ENCODE measurements around the gene ECT2. TPM values are rescaled to one million over a fixed set of nuclear protein-coding genes. Genes with fewer than 3 reads are reported as not detected.

ECT2 gene
- total RNA-seq, 2 donors from 2014 or later, result 0.99 to 1.8 TPM

DNA sequence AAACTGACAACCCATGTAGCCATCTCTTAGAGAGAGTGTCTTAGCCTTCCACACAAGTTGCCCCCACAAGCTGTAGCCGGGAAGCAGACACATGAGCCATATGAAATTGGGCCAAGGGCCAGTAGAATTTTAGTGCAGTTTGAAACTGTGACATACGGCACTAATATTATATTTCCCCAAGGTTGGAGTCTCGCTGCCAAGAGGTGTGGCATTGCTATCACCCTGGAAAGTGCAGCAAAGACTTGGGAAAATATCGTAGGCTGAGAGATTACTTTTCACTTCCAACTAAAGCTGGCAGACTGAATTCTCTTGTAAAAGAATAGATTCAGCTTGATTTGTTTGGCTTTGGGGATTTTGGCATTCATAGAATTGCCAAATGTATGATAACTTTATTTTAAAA, 89.2 kb downstream of the ECT2 start:
- Histone ChIP-seq H3K36me3 (replicated peaks in 1 of 2; ENCODE audit: insufficient read depth in 1 of 2, low read depth in 2 of 2) (no peaks in the 10 kb centered on the region), H3K27me3 (no peaks in the 10 kb centered on the region), H3K4me1 (peaks cover 4% of the 10 kb centered on the region), H3K27ac (no peak overlapping the region), H3K4me3 (no peak overlapping the region), H3K9me3 (no peaks in the 10 kb centered on the region)
- DNase-seq (peak in 3 of 4 donors; percentile 7 to 20 (median 15)), ATAC-seq (peak; percentile 24)
- 13 to 14% methylated on average over 4 of the region's 4 CpGs for WGBS, 2 donors
- intact Hi-C loops (cut with DNase I), result no loop called here
- TF ChIP-seq, protein P1, sequence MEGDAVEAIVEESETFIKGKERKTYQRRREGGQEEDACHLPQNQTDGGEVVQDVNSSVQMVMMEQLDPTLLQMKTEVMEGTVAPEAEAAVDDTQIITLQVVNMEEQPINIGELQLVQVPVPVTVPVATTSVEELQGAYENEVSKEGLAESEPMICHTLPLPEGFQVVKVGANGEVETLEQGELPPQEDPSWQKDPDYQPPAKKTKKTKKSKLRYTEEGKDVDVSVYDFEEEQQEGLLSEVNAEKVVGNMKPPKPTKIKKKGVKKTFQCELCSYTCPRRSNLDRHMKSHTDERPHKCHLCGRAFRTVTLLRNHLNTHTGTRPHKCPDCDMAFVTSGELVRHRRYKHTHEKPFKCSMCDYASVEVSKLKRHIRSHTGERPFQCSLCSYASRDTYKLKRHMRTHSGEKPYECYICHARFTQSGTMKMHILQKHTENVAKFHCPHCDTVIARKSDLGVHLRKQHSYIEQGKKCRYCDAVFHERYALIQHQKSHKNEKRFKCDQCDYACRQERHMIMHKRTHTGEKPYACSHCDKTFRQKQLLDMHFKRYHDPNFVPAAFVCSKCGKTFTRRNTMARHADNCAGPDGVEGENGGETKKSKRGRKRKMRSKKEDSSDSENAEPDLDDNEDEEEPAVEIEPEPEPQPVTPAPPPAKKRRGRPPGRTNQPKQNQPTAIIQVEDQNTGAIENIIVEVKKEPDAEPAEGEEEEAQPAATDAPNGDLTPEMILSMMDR (IDR thresholded peaks at IDR 0.05), result no peak
- TF ChIP-seq POLR2A (IDR thresholded peaks at IDR 0.05), result no peak

DNA sequence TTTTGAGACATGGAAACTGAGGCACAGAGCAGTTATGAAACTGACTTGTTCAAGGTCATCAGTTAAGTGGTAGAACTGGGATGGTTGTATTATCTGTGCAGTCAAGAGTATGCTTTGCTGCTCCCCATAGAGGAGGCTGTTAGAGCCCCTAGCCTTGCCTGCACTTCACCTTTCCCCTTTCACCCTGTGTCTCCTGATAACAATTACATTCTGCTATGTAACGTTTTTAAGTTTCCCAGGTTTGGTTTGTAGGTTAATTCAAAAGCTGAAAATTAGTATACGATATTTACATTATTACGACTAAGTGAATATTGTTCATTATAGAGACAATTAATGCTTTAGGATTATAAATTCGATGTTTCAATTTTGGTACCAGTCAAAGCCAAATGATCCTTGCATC, 89.9 kb downstream of the ECT2 start:
- H3K4me3 ChIP-seq, result no peak overlapping the region
- WGBS, 2 donors, result 72 to 77% methylated on average over 4 of the region's 4 CpGs

GRCh38 chr3:172840913-172841312, 90.4 kb downstream of the ECT2 start:
- no peak for ATAC-seq

More for the DNA sequence above, 89.9 kb downstream of the ECT2 start:
- TF ChIP-seq POLR2A (IDR thresholded peaks at IDR 0.05), result no peak
- TF ChIP-seq, protein P1 (IDR thresholded peaks at IDR 0.05), result no peak
- Histone ChIP-seq H3K4me1 (peaks cover 4% of the 10 kb centered on the region), H3K9me3 (no peaks in the 10 kb centered on the region), H3K27ac (no peak overlapping the region), H3K27me3 (no peaks in the 10 kb centered on the region), H3K36me3 (replicated peaks in 1 of 2; ENCODE audit: insufficient read depth in 1 of 2, low read depth in 2 of 2) (no peaks in the 10 kb centered on the region)
- intact Hi-C loops (cut with DNase I), result no loop called here
- no peak for ATAC-seq
- DNase-seq, result no peak

DNA sequence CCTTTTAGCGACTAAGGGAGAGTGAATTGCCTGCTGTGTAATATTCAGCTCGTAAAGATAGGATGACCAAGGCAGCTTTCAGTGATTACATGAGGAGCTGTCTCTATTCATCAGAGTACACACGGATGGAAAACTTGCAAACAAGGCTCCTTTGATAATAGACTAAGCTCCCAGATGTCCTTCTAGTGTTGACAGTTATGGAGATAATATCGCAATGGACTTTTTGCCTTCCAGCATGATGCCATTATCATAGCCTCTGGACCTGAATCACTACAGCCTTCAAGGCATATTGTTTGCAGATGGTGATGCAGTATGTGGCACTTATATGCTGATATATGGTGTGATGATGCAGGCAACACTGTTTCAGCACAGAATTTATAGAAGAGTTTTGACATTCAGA, 93.9 kb downstream of the ECT2 start:
- H3K36me3 ChIP-seq (replicated peaks in 1 of 2; ENCODE audit: insufficient read depth in 1 of 2, low read depth in 2 of 2), result no peaks in the 10 kb centered on the region
- no peak for ATAC-seq
- WGBS, 2 donors, result 71 to 74% methylated on average over 4 of the region's 4 CpGs
- H3K4me1 ChIP-seq, result peaks cover 3% of the 10 kb centered on the region
- intact Hi-C loops (cut with DNase I), result no loop called here
- TF ChIP-seq, protein P1 (IDR thresholded peaks at IDR 0.05), result no peak
- no peak for TF ChIP-seq POLR2A (IDR thresholded peaks at IDR 0.05)
- H3K4me3 ChIP-seq, result no peak overlapping the region
- no peak overlapping the region for H3K27ac ChIP-seq
- H3K9me3 ChIP-seq, result no peaks in the 10 kb centered on the region
- DNase-seq, result no peak
- no peaks in the 10 kb centered on the region for H3K27me3 ChIP-seq

More at GRCh38 chr3:172840913-172841312, 90.4 kb downstream of the ECT2 start:
- DNase-seq, result no peak
- no peaks in the 10 kb centered on the region for H3K36me3 ChIP-seq (replicated peaks in 1 of 2; ENCODE audit: insufficient read depth in 1 of 2, low read depth in 2 of 2)
- no peak overlapping the region for H3K4me3 ChIP-seq
- H3K4me1 ChIP-seq, result peaks cover 4% of the 10 kb centered on the region
- no peaks in the 10 kb centered on the region for H3K27me3 ChIP-seq
- TF ChIP-seq, protein P1 (IDR thresholded peaks at IDR 0.05), result no peak
- TF ChIP-seq POLR2A (IDR thresholded peaks at IDR 0.05), result no peak
- H3K27ac ChIP-seq, result no peak overlapping the region
- 33 to 35% methylated on average over 4 of the region's 4 CpGs for WGBS, 2 donors
- intact Hi-C loops (cut with DNase I), result no loop called here
- no peaks in the 10 kb centered on the region for H3K9me3 ChIP-seq

DNA sequence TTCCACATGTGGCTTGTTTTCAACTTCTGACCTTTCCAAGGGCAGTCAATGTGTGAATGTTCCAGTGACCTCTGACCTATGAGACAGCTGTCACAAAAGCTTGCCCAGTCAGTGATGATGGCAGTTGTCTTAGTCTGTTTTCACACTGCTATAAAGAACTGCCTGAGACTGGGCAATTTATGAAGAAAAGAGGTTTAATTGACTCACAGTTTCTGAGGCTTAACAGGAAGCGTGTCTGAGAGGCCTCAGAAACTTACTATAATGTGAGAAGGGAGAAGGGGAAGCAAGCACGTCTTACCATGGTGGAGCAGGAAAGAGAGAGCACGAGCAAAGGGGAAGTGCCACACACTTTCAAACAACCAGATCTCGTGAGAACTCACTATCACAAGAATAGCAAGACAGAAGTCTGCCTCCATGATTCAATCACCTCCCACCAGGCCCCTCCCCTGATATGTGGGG, 95.6 kb downstream of the ECT2 start:
- Histone ChIP-seq H3K4me1 (no peaks in the 10 kb centered on the region), H3K9me3 (no peaks in the 10 kb centered on the region), H3K27ac (no peak overlapping the region), H3K4me3 (no peak overlapping the region), H3K36me3 (replicated peaks in 1 of 2; ENCODE audit: insufficient read depth in 1 of 2, low read depth in 2 of 2) (no peaks in the 10 kb centered on the region), H3K27me3 (no peaks in the 10 kb centered on the region)
- TF ChIP-seq, protein P1 (IDR thresholded peaks at IDR 0.05), result no peak
- no peak for TF ChIP-seq POLR2A (IDR thresholded peaks at IDR 0.05)
- WGBS, 2 donors, result 51 to 69% methylated on average over 4 of the region's 4 CpGs
- no peak for ATAC-seq
- DNase-seq, result no peak
- intact Hi-C loops (cut with DNase I), result no loop called here
